HG03103 (cell line): ENCODE results near the gene CRHR2.
"Not testable (repeated sequence)": the region's sequence is repeated elsewhere in the genome, so short reads cannot be mapped to it uniquely, and the experiment has no call there.

ENCODE experiments used
- ATAC-seq: cut with Tn5 transposase; IDR thresholded peaks from one replicate; pipeline ENCODE4 v1.9.1; 2021; ENCODE audit warnings: low read depth; ENCODE audit not compliant: unreplicated experiment

CRHR2 gene

GRCh38 chr7:30656006-30656957 lies 26.0 kb downstream of the CRHR2 start:
- no peak for ATAC-seq

- no peak for ATAC-seq
Observed at GRCh38 chr7:30655096-30655970, 26.9 kb downstream of the CRHR2 start.

- ATAC-seq = no peak
Observed at GRCh38 chr7:30654296-30655090, 27.8 kb downstream of the CRHR2 start.

- ATAC-seq = no peak
Observed at GRCh38 chr7:30652698-30653641, 29.3 kb downstream of the CRHR2 start.

- ATAC-seq = no peak
Observed at GRCh38 chr7:30652132-30652531, 30.1 kb downstream of the CRHR2 start.

GRCh38 chr7:30650421-30650808 lies 31.8 kb downstream of the CRHR2 start:
- no peak for ATAC-seq

- no peak for ATAC-seq
Observed at GRCh38 chr7:30649717-30650420, 32.4 kb downstream of the CRHR2 start.

GRCh38 chr7:30648744-30649540 lies 33.3 kb downstream of the CRHR2 start:
- no peak for ATAC-seq

- no peak for ATAC-seq
Observed at GRCh38 chr7:30647589-30648364, 34.5 kb downstream of the CRHR2 start.

GRCh38 chr7:30646154-30646553 lies 36.1 kb downstream of the CRHR2 start:
- ATAC-seq = no peak

- no peak for ATAC-seq
Observed at GRCh38 chr7:30645661-30646060, 36.6 kb downstream of the CRHR2 start.

- ATAC-seq = no peak
Observed at GRCh38 chr7:30644286-30644955, 37.8 kb downstream of the CRHR2 start.

GRCh38 chr7:30642789-30643188 lies 39.5 kb downstream of the CRHR2 start:
- no peak for ATAC-seq

- ATAC-seq = not testable (repeated sequence)
Observed at GRCh38 chr7:30642322-30642721, 39.9 kb downstream of the CRHR2 start.

GRCh38 chr7:30635798-30636197 lies 46.5 kb downstream of the CRHR2 start:
- ATAC-seq = no peak

- no peak for ATAC-seq
Observed at GRCh38 chr7:30634634-30635201, 47.5 kb downstream of the CRHR2 start.
